H1 (cell line): ENCODE data around the gene CIC. TPM values are rescaled to one million over a fixed set of nuclear protein-coding genes. Genes with fewer than 3 reads are reported as not detected.

ENCODE experiments used
- KDM4A ChIP-seq: IDR thresholded peaks from one replicate; pipeline ENCODE4 v1.7.1; 2012; ENCODE audit warnings: low read depth, mild to moderate bottlenecking, moderate library complexity, low read length, inconsistent platforms; ENCODE audit not compliant: severe bottlenecking
- NRF1 ChIP-seq: IDR thresholded peaks from 2 replicates; pipeline ENCODE4 v1.6.1; 2011; ENCODE audit warnings: mild to moderate bottlenecking, low read depth, low read length, improper control_type of control experiment
- PHF8 ChIP-seq: fragments of 200-600 bp; sonication (generic); conservative IDR thresholded peaks from 2 replicates; pipeline ENCODE4 v1.7.1; 2012; ENCODE audit warnings: low read depth, mild to moderate bottlenecking, inconsistent platforms, low read length, moderate library complexity
- ZNF274 ChIP-seq: IDR thresholded peaks from 2 replicates; pipeline ENCODE4 v1.7.0; 2012; ENCODE audit warnings: low read length, borderline replicate concordance; ENCODE audit errors: extremely low read depth
- polyA plus RNA-seq, 7 experiments: library from polyadenylated mRNA; depleted of rRNA in 3 of 7; stranded (reverse) in 5 of 7; unstranded in 2 of 7; fragments of >200 nt in 5 of 7; fragments of 200-250 nt in 2 of 7; gene quantifications; 1 replicate in 5 of 7; 2 replicates in 1 of 7; 4 replicates in 1 of 7; pipeline versions ENCODE4 v1.2.1 to v1.2.3, GENCODE V29; 2011 to 2013; ENCODE audit warnings: missing spikeins in 2 of 7, mixed read lengths in 2 of 7
- total RNA-seq: library from RNA; stranded (reverse); fragmentation: NEBNext Ultra II Directional; extraction: Animal tissue kit (Norgen Biotek cat#: 25700); gene quantifications from 2 replicates; pipeline ENCODE4 v1.2.1, GENCODE V29; 2021
- TF ChIP-seq, protein P1 (sequence below): fragments of 300-600 bp; sonication (generic); IDR thresholded peaks from 2 replicates; pipeline ENCODE4 v1.7.1; 2012; ENCODE audit warnings: low read length, moderate library complexity, mild to moderate bottlenecking, inconsistent platforms; ENCODE audit not compliant: insufficient replicate concordance

The CIC gene
- total and polyA plus RNA-seq, 2 of the 8 experiments (the other 6 are each of a cell fraction or from before 2014, with no cell fraction given) = 13.2 to 43.6 TPM

DNA sequence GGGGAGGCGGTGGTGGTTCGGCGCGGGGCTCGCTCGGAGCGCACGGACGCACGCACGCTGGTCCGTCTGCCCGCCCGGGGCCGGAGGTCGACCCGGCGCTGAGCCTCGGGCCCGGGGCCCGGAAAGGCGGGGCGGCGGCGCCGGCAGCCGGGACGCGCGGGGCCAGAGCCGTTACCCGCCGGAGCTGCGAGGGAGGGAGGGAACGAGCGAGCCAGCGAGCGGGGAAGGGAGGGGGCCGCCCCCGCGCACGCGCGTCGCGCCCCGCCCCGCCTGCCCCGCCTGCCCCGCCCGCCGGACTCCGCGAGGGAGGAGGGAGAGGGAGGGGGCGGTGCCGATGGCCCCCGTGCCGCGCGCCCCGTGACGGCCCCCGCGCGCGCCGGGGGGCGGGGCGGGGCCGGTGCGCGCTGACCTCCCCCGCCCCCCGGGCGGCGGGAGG is 15.0 kb downstream of the CIC start (continued):
- TF ChIP-seq, protein P1, sequence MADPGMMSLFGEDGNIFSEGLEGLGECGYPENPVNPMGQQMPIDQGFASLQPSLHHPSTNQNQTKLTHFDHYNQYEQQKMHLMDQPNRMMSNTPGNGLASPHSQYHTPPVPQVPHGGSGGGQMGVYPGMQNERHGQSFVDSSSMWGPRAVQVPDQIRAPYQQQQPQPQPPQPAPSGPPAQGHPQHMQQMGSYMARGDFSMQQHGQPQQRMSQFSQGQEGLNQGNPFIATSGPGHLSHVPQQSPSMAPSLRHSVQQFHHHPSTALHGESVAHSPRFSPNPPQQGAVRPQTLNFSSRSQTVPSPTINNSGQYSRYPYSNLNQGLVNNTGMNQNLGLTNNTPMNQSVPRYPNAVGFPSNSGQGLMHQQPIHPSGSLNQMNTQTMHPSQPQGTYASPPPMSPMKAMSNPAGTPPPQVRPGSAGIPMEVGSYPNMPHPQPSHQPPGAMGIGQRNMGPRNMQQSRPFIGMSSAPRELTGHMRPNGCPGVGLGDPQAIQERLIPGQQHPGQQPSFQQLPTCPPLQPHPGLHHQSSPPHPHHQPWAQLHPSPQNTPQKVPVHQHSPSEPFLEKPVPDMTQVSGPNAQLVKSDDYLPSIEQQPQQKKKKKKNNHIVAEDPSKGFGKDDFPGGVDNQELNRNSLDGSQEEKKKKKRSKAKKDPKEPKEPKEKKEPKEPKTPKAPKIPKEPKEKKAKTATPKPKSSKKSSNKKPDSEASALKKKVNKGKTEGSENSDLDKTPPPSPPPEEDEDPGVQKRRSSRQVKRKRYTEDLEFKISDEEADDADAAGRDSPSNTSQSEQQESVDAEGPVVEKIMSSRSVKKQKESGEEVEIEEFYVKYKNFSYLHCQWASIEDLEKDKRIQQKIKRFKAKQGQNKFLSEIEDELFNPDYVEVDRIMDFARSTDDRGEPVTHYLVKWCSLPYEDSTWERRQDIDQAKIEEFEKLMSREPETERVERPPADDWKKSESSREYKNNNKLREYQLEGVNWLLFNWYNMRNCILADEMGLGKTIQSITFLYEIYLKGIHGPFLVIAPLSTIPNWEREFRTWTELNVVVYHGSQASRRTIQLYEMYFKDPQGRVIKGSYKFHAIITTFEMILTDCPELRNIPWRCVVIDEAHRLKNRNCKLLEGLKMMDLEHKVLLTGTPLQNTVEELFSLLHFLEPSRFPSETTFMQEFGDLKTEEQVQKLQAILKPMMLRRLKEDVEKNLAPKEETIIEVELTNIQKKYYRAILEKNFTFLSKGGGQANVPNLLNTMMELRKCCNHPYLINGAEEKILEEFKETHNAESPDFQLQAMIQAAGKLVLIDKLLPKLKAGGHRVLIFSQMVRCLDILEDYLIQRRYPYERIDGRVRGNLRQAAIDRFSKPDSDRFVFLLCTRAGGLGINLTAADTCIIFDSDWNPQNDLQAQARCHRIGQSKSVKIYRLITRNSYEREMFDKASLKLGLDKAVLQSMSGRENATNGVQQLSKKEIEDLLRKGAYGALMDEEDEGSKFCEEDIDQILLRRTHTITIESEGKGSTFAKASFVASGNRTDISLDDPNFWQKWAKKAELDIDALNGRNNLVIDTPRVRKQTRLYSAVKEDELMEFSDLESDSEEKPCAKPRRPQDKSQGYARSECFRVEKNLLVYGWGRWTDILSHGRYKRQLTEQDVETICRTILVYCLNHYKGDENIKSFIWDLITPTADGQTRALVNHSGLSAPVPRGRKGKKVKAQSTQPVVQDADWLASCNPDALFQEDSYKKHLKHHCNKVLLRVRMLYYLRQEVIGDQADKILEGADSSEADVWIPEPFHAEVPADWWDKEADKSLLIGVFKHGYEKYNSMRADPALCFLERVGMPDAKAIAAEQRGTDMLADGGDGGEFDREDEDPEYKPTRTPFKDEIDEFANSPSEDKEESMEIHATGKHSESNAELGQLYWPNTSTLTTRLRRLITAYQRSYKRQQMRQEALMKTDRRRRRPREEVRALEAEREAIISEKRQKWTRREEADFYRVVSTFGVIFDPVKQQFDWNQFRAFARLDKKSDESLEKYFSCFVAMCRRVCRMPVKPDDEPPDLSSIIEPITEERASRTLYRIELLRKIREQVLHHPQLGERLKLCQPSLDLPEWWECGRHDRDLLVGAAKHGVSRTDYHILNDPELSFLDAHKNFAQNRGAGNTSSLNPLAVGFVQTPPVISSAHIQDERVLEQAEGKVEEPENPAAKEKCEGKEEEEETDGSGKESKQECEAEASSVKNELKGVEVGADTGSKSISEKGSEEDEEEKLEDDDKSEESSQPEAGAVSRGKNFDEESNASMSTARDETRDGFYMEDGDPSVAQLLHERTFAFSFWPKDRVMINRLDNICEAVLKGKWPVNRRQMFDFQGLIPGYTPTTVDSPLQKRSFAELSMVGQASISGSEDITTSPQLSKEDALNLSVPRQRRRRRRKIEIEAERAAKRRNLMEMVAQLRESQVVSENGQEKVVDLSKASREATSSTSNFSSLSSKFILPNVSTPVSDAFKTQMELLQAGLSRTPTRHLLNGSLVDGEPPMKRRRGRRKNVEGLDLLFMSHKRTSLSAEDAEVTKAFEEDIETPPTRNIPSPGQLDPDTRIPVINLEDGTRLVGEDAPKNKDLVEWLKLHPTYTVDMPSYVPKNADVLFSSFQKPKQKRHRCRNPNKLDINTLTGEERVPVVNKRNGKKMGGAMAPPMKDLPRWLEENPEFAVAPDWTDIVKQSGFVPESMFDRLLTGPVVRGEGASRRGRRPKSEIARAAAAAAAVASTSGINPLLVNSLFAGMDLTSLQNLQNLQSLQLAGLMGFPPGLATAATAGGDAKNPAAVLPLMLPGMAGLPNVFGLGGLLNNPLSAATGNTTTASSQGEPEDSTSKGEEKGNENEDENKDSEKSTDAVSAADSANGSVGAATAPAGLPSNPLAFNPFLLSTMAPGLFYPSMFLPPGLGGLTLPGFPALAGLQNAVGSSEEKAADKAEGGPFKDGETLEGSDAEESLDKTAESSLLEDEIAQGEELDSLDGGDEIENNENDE = no peak
- no peak for TF ChIP-seq ZNF274
- TF ChIP-seq PHF8 = peak; percentile 39
- peak; percentile 26 for TF ChIP-seq KDM4A
- TF ChIP-seq NRF1 = peak; percentile 10; the same call in 1 of the 2 replicates
